Hematopoietic multipotent progenitor cell (in vitro differentiated cells): Measurements from ENCODE around the gene MCM3AP. TPM values are rescaled to one million over a fixed set of nuclear protein-coding genes. Genes with fewer than 3 reads are reported as not detected.

Experiments used
- DNase-seq, 3 donors: peaks; one replicate each; pipeline ENCODE4 v3.0.0-alpha.2; 2011 to 2015; ENCODE audit warnings: low read depth in 2 of 3, low spot score in 2 of 3
- total RNA-seq: library from RNA; depleted of rRNA; stranded (reverse); fragments of >200 nt; gene quantifications from one replicate; pipeline ENCODE4 v1.2.3, GENCODE V29; 2012

Gene MCM3AP
- total RNA-seq, 1 donor = 83.2 TPM

GRCh38 chr21:46284077-46284644 is 1.2 kb downstream of the MCM3AP start:
- DNase-seq = no peak

- DNase-seq = no peak
Measured at GRCh38 chr21:46274797-46275390, 10.5 kb downstream of the MCM3AP start.

- DNase-seq = no peak
Measured at GRCh38 chr21:46273341-46273740, 12.1 kb downstream of the MCM3AP start.

GRCh38 chr21:46269466-46269865 is 15.9 kb downstream of the MCM3AP start:
- DNase-seq = no peak

- no peak for DNase-seq
Measured at GRCh38 chr21:46268371-46268770, 17.0 kb downstream of the MCM3AP start.

GRCh38 chr21:46266946-46267345 is 18.5 kb downstream of the MCM3AP start:
- DNase-seq = no peak

- no peak for DNase-seq
Measured at GRCh38 chr21:46265736-46266525, 19.5 kb downstream of the MCM3AP start.

GRCh38 chr21:46264690-46265144 is 20.7 kb downstream of the MCM3AP start:
- DNase-seq = no peak

- DNase-seq = no peak
Measured at GRCh38 chr21:46264046-46264689, 21.2 kb downstream of the MCM3AP start.

- no peak for DNase-seq
Measured at GRCh38 chr21:46256501-46256994, 28.9 kb downstream of the MCM3AP start.

- DNase-seq = no peak
Measured at GRCh38 chr21:46255758-46256337, 29.6 kb downstream of the MCM3AP start.

- no peak for DNase-seq
Measured at GRCh38 chr21:46255166-46255565, 30.2 kb downstream of the MCM3AP start.

- DNase-seq = no peak
Measured at GRCh38 chr21:46254208-46254975, 31.0 kb downstream of the MCM3AP start.

- peak in 2 of 3 donors; percentile 89 to 96 for DNase-seq
Measured at GRCh38 chr21:46253610-46254124, 31.7 kb downstream of the MCM3AP start.

GRCh38 chr21:46252840-46253239 is 32.6 kb downstream of the MCM3AP start:
- no peak for DNase-seq

- no peak for DNase-seq
Measured at GRCh38 chr21:46250146-46250725, 35.2 kb downstream of the MCM3AP start.

- no peak for DNase-seq
Measured at GRCh38 chr21:46248827-46249226, 36.6 kb downstream of the MCM3AP start.

- DNase-seq = no peak
Measured at GRCh38 chr21:46248422-46248782, 37.0 kb downstream of the MCM3AP start.

- no peak for DNase-seq
Measured at GRCh38 chr21:46247699-46248421, 37.6 kb downstream of the MCM3AP start.
